ENCODE measurements around the gene ERP27.

- TF ChIP-seq CTCF (IDR thresholded peaks at IDR 0.05) (no peak), POLR2A (IDR thresholded peaks at IDR 0.05) (no peak)
These were observed 648 bp downstream of the ERP27 start for GRCh38 chr12:14937689-14938088.

Measured in thyroid gland (tissue), 4 donors.